Activated T-cell treated with anti-CD3 and anti-CD28 coated beads, Interleukin-2, amount 50 U/mL, for 48 hours (primary cell): ENCODE measurements around the gene SART3.
A peak's percentile ranks its signal among the peaks of the same experiment; 100 is the strongest.

Experiments
- DNase-seq, 2 experiments: peaks; one replicate each; pipeline ENCODE4 v3.0.0-alpha.2; 2020

SART3 gene, protein sequence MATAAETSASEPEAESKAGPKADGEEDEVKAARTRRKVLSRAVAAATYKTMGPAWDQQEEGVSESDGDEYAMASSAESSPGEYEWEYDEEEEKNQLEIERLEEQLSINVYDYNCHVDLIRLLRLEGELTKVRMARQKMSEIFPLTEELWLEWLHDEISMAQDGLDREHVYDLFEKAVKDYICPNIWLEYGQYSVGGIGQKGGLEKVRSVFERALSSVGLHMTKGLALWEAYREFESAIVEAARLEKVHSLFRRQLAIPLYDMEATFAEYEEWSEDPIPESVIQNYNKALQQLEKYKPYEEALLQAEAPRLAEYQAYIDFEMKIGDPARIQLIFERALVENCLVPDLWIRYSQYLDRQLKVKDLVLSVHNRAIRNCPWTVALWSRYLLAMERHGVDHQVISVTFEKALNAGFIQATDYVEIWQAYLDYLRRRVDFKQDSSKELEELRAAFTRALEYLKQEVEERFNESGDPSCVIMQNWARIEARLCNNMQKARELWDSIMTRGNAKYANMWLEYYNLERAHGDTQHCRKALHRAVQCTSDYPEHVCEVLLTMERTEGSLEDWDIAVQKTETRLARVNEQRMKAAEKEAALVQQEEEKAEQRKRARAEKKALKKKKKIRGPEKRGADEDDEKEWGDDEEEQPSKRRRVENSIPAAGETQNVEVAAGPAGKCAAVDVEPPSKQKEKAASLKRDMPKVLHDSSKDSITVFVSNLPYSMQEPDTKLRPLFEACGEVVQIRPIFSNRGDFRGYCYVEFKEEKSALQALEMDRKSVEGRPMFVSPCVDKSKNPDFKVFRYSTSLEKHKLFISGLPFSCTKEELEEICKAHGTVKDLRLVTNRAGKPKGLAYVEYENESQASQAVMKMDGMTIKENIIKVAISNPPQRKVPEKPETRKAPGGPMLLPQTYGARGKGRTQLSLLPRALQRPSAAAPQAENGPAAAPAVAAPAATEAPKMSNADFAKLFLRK

DNA sequence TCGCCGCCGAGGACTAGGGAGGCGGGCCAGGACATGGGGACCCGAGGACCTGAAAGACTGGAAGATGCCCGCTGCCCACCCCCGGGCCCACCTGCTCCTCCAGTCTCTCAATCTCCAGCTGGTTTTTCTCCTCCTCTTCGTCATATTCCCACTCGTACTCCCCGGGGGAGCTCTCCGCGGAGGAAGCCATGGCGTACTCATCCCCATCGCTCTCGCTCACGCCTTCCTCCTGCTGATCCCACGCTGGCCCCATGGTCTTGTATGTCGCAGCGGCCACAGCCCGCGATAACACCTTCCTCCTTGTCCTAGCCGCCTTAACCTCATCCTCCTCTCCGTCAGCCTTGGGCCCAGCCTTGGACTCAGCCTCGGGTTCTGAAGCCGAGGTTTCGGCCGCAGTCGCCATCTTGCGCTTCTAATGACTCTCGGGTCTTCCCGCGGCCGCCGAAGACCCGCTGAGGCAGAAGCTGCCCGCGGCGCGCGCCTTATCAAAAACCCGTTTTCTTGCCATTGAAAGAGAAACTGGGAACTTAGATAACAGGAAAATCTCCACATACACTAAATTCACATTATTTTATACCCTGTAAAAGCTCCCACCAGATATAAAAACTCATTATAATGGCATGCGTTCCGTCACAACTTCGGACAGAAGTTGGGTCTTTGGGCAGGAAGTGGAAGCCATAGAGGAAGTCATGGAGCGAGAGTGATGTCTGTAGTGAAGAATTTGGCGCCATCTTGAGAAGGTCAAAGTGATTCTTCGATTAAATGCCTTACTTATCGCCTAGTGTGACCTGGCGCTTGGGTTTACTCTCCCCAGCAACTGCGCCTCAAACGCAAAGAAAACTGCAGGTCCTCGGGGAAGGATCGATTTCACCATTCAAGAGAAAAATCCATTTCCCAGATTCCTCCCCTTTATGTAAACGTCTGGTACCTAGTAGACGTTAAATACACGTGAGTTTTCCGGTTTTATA, at the start of gene SART3:
TSS of gene SART3 (minus strand) at position 422 of the 968 bp plus-strand sequence. CDS start at position 403, 19 bp downstream.
- DNase-seq: peak; percentile 88

DNA sequence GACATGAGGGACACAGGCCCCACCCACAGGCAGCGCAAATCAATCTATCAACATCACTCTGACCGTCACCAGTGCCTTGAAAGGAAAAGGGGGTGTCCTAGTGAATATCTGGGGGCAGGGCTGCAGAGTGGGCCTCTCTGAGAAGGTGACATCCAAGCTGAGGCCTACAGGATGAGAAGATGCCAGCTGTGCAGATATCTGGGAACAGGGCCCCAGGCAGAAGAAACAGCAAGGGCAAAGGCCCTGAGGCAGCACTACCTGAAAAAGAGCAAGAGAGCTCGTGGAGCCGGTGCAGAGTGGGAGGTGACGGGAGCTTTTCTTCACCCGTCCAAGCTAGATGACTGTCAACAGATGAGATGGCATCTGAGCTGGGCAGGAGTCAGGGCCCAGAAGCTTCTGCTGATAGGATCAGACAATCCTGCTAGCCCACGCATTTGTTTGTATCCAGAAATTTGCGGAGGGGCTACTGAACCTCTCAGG, 49.4 kb upstream of the SART3 start:
- DNase-seq: no peak

DNA sequence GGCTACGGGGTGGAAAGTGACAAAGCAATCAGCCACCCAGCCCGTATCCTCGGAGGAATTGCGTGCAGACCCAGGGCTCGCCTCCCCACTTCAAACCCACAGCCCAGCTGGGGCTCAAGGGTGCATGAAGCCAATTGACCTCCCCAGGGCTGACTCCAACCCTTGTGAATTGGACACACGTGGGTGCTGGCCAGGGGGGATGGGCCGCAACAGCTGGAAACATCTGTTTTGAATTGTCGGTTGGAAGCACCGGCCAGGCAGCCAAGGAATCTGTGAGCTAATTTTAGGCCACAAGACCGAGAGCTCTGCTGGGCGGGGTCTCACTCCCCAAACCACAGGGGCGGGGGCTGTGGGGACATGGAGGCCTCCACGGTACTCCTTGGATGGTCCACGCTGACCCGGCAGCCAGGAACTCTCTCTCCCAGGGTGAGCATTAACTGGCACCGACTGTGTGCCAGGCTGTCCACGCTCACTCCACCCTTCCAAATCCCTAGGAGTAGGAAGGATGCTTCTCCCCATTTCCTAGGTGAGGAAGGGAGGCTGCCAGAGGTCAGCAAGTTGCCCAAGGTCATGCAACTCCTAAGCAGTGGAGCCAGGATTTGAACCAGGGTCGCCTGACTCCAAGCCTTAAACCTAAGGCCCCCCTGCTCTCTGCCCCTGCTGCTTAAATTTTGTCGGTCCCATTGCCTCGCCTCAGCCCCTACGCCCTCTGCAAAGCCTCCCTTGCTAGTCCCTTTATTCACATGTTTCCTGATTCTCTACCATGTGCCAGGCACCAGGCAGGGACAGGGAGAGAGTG, 48.8 kb upstream of the SART3 start:
- no peak for DNase-seq

DNA sequence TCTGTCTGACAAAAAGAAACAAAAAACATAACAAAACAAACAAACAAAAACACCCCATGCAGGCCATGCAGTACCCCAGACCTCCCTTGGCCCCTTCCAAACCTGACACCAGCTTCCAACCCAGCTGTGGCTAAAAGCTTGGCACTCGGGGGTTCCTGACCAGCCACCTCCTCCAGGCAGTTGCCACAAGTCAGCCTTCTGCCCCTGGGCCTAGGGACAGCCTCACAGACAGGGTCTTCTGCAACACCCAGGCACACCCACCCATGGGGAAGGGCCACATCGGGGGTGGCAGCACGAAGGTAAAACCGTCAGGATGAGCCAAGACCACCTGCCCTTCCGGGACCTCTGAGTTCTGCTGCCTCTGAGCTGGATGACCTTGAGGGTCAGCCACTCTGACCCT, 47.6 kb upstream of the SART3 start:
- DNase-seq: no peak

DNA sequence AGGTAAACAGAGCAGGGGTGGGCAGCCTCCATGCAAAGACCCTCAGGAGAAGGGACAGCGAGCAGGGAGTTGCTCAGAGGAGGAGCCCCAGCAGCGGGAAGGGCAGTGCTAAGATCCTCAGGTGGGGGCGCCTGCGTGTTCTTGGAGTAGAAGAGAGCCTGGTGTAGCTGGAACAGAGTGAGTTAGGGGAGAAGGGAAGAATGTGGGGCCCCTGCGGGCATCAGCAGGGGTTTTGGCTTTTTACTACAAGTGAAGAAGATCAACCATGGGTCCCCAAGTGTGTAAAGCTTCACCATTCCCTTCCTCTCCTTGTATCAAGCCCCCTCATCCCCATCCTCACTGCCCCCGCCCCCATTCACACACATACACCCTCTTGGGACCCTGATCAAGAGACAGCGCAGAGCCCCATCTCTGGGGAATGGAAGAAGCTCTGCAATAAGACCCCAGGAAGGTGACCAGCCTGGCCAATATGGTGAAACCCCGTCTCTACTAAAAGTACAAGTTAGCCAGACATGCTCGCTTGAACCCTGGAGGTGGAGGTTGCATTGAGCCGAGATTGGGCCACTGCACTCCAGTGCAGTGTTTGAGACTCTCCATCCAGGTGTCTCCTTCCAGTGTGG, 47.1 kb upstream of the SART3 start:
- no peak for DNase-seq

DNA sequence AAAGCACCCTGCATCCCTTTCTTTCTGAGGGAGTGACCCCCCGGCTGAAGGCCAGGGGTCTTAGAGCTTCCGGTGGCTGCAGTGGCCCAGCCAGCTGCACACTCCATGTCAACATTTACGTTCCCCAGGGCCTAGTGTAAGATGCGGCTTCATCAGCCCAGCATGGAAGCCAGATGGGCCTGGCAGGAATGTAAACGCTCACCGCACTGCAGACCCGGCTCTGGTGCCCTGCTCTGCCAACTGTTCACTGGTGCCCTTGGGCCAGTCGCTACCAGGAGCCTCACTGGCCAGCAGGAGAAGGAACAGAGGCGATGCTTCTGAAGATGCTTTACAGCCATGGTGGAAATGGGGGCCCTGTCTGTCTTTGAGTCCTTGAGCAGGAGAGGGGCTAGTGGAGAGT, 45.5 kb upstream of the SART3 start:
- DNase-seq: no peak

DNA sequence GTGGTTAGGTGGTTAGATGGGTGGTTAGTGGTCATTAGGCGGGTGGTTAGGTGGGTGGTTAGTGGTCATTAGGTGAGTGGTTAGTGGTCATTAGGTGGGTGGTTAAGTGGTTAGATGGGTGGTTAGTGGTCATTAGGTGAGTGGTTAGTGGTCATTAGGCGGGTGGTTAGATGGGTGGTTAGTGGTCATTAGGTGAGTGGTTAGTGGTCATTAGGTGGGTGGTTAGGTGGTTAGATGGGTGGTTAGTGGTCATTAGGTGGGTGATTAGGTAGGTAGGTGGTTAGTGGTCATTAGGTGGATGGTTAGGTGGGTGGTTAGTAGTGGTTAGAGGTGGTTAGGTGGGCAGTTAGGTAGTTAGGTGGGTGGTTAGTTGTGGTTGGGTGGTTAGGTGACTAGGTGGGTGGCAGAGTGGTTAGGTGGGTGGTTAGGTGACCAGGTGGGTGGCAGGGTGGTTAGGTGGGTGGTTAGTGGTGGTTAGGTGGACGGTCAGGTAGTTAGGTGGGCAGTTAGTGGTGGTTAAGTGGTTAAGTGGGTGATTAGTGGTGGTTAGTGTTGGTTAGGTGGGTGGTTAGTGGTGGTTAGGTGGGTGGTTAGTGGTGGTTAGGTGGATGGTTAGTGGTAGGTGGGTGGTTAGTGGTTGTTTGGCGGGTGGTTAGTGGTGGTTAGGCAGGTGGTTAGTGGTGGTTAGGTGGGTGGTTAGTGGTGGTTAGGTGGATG, 44.9 kb upstream of the SART3 start:
- DNase-seq: no peak

DNA sequence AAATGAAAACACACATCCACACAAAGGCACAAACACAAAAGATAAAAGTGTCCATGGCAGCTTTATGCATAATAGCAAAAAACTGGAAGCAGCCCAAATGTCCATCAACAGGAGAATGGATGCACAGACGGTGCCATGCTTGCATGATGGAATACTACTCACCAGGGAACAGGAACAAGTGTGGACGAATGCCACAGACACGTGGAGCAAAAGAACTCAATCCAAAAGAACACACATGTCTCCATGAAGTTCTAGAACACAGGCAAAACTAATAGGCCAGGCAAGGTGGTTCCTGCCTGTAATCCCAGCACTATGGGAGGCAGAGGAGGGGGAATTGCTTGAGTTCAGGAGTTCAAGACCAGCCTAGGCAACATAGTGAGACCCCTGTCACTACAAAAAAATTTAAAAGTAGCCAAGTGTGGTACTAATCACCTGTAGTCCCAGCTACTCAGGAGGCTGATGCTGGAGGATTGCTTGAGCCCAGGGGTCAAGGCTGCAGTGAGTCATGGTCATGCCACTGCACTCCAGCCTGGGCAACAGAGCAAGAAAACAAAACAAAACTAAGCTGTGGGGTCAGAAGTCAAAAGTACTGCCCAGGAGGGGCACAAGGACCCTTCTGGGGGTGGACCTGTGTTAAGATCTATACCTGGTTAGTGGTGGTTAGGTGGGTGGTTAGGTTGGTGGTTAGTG, 44.2 kb upstream of the SART3 start:
- DNase-seq: no peak

DNA sequence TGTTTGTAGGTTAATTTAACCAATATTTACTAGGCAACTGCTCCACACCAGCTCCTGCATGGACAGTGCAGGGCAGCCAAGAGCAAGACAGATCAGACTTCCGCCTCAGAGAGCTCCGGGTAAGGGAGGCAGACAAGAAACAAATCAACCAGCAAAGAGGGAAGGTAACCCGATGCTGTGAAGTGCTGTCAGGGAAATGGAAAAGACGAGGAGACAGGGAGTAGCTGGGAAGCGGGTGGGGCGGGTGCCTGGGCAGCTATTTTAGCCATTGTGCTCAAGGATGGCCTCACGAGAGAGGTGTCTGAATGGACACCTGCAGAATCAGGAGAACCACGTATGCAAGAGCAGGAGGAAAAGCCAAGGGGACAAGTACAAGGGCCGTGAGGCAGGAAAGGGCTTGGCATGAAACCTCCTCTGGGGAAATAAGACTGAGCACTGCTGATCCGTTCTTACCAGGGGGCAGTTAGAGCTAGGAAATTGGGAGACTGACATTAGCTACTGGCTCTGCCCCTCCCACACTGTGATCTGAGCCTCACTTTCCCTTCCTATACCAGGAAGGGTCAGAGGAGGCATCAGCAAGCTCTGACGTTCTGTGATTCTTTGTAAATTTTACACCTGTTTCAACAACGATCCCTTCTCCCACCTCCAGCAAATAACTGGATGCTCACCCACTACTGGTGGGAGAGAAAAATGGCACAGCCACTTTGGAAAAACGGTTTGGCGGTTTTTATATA, 43.4 kb upstream of the SART3 start:
- no peak for DNase-seq

DNA sequence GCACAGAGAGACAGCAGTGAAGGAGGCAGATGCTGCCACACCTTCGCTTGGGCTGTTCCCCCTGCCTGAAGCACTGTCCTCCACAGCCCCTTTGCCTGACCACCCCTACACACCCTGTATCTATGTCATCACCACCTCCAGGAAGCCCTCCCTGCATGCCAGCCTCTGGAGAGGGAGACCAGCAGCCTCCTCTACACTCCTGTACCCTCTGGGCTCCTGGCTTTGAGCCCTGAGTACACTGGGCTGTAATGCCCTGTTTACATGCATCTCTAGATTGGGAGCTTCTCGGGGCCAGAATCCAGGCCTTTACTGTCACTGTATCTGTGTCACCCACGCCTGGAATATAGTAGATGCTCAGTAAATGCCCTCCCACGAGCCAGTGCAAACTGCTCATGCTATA, 42.8 kb upstream of the SART3 start:
- no peak for DNase-seq

DNA sequence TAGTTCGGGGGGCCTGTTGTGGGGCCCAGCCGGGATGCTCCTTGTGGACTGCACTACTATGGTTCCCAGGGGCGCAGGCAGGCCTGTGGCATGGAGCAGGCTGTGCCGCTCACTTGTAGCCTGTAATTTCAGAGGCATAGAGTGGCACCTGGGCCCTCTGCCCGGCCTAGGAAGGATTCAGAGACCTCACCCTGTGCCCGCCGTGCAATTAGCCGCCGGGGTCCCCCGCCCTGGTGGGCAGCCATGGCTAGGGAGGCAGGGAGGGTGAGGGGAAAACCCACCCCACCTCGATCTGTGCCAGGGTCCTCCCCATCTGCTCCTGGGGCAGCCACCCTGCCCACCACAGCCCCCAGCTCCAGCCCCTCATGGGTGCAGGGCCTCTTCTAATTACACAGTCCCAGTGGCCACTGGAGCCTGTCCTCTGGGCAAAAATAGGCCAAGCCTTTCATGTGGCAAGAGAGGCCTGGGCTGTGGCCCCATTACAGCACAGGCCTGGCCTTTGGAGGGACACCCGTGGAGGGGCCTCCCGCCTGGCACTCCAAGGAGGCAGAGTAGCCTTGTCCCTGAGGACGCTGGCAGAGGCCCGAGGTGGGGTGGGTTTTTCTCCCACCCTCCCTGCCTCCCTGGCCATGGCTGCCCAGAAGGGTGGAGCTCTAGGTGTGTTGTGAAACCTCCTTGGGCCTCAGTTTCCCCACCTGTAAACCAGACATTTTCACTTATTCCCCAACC, 42.2 kb upstream of the SART3 start:
- DNase-seq: no peak

DNA sequence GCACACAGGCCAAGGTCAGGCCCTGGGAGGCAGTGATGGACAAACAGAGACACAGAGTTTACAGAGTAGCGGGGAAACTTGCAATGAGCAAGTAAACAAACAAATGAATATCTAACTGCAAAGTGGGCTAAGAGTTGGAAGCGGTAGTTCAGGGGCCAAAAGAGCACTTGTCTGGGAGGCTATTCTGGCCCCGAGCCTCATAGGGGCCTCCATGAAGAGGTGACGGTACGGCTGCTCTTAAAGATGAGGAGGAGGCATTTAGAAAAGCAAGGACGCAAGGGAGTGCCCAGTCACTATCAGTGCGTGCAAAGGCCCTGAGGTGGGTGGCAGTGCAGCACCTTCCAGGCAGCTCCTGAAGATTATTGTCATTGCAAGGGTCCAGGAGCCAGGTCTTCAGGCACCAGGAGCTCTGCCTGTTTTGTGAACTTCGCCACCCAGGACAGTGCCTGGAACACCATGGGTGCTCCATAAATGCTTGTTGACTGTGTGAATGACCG, 41.3 kb upstream of the SART3 start:
- no peak for DNase-seq

DNA sequence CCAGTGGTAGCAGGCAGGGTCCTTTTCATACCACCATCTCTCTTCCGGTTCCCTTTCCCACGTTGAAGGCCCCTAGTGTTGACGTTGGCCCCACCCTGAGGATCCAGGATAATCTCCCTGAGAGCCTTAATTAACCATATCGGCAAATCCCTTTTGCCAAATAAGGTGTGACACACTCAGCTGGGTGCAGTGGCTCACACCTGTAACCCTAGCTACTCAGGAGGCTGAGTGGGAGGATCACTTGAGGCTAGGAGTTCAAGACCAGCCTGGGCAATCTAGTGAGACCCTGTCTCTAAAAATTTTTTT, 39.7 kb upstream of the SART3 start:
- DNase-seq: no peak

DNA sequence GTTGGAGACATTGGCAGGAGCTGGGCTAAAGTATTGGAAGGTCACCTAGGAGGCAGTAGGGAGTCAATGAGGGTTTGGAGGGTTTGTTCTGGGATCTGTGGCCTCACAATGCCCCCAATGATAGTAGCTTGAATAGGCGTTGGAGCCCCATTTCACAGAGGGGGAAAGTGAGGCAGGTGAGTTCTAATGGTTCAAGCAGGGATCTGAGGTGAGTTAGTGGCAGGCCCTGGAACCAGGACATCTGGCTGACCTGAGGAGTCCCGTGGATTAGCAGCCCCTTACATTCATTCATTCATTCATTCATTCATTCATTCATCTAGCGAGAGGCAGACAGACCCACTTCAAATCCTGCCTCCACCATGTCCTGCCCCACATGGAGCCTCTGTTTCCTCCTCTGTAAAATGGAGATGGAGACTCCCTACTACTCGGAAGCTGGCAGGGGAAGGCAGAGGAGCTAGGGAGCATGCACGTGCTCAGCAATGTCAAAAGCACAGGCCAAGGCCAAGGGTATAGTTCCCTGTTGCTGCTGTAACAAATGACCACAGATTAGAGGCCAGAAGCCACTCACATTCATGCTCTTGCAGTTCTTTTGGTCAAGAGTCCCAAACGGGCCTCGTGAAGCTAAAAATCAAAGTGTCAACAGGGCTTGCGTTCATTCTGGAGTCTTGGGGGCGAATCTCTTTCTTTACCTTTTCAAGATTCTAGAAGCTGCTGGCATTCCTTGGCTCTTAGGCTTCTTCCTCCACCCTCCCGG, 39.2 kb upstream of the SART3 start:
- no peak for DNase-seq

DNA sequence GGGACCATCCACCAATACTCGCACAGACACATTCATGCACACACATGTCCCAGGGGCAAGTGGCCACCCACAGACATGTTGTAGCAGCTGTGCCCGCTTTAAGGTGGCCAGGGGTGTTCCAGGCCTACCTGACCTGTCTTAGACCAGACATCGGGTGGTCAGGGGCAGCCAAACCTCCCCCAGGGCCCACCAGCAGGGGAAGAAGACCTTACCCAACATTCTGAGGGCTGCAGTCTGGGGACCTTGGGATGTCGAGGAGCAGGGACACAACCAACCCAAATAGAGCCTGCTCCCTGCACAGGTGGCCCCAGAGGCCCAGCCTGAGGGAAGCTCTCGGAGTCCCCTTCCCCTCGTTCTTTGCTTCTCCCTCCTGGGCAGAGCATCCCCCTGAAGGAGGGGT, 38.6 kb upstream of the SART3 start:
- DNase-seq: no peak

DNA sequence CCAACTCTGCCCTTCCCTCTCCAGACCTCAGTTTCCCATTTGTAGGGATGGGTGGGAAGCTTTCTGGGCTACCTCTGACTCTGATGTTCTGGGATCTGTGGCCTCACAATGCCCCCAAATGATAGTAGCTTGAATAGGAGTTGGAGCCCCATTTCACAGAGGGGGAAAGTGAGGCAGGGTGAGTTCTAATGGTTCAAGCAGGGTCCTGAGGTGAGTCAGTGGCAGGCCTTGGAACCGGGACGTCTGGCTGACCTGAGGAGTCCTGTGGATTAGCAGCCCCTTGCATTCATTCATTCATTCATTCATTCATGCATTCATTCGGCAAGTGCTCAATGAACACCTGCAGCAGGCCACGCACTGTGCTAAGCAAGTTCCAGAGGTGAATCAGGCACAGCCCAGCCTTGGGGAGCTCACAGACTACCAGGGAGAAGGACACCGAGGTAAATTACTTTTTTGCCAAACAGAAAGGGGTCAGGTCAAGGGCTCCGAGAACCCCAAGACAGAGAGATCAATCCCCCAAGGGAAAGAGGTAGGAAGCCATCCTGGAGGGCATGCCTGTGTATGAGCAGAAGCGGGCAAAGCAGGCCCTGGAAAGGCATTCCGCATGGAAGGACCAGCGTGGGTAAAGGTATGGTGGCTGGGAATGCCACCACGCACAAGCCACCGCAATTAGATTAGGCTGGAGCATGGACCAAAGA, 37.7 kb upstream of the SART3 start:
- no peak for DNase-seq
